Smooth muscle cell (in vitro differentiated cells): ENCODE results near the gene TNFAIP6. TPM values are rescaled to one million over a fixed set of nuclear protein-coding genes. Genes with fewer than 3 reads are reported as not detected.

Source experiments
- DNase-seq: peaks from one replicate; lab custom pipeline; 2025; ENCODE audit not compliant: unreplicated experiment; lab: John Stamatoyannopoulos, UW
- H2AFZ ChIP-seq: fragments of 200-600 bp; sonication (generic); 2 replicates; pipeline ENCODE4 v1.6.0; 2016; ENCODE audit warnings: antibody characterized with exemption, low read depth, mild to moderate bottlenecking
- H3F3A ChIP-seq: fragments of 200-600 bp; sonication (generic); 2 replicates; pipeline ENCODE4 v1.6.0; 2017; ENCODE audit warnings: antibody characterized with exemption, low read depth
- H3K27ac ChIP-seq: fragments of 200-600 bp; sonication (generic); 2 replicates; pipeline ENCODE4 v1.5.1; 2016; ENCODE audit warnings: low read depth, mild to moderate bottlenecking
- H3K27me3 ChIP-seq: fragments of 200-600 bp; sonication (generic); 2 replicates; pipeline ENCODE4 v1.6.1; 2016; ENCODE audit warnings: low read depth, mild to moderate bottlenecking
- H3K36me3 ChIP-seq: fragments of 200-600 bp; sonication (generic); 2 replicates; pipeline ENCODE4 v1.5.1; 2016; ENCODE audit warnings: low read depth
- H3K4me1 ChIP-seq: fragments of 200-600 bp; sonication (generic); 2 replicates; pipeline ENCODE4 v1.5.1; 2016; ENCODE audit warnings: low read depth
- H3K4me2 ChIP-seq: fragments of 200-600 bp; sonication (generic); 2 replicates; pipeline ENCODE4 v1.6.0; 2016; ENCODE audit warnings: mild to moderate bottlenecking
- H3K4me3 ChIP-seq: fragments of 200-600 bp; sonication (generic); 2 replicates; pipeline ENCODE4 v1.5.1; 2016; ENCODE audit warnings: mild to moderate bottlenecking
- H3K79me2 ChIP-seq: fragments of 200-600 bp; sonication (generic); 2 replicates; pipeline ENCODE4 v1.6.0; 2016; ENCODE audit warnings: low read depth, mild to moderate bottlenecking
- H3K9ac ChIP-seq: fragments of 200-600 bp; sonication (generic); 2 replicates; pipeline ENCODE4 v1.6.0; 2016; ENCODE audit warnings: low read depth
- H3K9me3 ChIP-seq: fragments of 200-600 bp; sonication (generic); replicated peaks from 2 replicates; pipeline ENCODE4 v1.5.1; 2016; ENCODE audit warnings: low read depth
- H4K20me1 ChIP-seq: fragments of 200-600 bp; sonication (generic); 2 replicates; pipeline ENCODE4 v1.6.0; 2016; ENCODE audit warnings: low read depth
- CTCF ChIP-seq: fragments of 200-600 bp; sonication (generic); IDR thresholded peaks from 2 replicates; pipeline ENCODE4 v1.5.1; 2017; ENCODE audit warnings: borderline replicate concordance, mild to moderate bottlenecking, antibody characterized with exemption; ENCODE audit not compliant: insufficient read depth, poor library complexity, severe bottlenecking
- WGBS: methylation state at CpG from one replicate; pipeline ENCODE4 v1.1.7; 2016; ENCODE audit warnings: low lambda C conversion rate; 5-methylcytosine and 5-hydroxymethylcytosine counted together
- polyA plus RNA-seq: library from polyadenylated mRNA; unstranded; fragments of >200 nt; fragmentation: Nextera tagmentation; extraction: Ambion mirVana; gene quantifications from 2 replicates; pipeline ENCODE4 v1.2.1, GENCODE V29; 2016
- total RNA-seq: library from RNA; depleted of rRNA; stranded (reverse); fragments of >200 nt; gene quantifications from 2 replicates; pipeline ENCODE4 v1.2.3, GENCODE V29; 2014

Gene TNFAIP6
- total and polyA plus RNA-seq, 2 experiments from 2014 or later: 38.2 to 38.4 TPM

DNA sequence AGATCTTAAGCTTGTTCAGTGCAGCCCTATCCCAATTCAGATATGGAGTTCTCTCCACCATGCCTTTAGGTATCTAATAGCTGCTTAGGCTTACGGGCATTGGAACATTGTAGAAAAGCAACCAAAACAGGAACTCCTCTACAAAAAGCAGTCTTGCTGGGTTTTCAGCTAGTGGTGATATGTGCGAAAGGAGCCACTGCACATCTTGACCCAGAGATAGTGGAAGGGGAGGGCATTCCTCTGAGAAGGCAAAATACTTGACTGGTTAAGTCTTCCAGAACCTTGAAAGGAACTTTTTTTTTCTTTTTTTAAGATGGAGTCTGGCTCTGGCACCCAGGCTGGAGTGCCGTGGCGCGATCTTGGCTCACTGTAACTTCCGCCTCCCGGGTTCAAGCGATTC, 2.6 kb upstream of the TNFAIP6 start:
- Histone ChIP-seq H3K27ac (no peak overlapping the region), H3K4me3 (no peak overlapping the region), H3K4me1 (peaks cover 6% of the 10 kb centered on the region), H3F3A (no peaks in the 10 kb centered on the region), H3K9ac (no peak overlapping the region), H3K27me3 (no peaks in the 10 kb centered on the region), H3K9me3 (no peaks in the 10 kb centered on the region), H4K20me1 (no peaks in the 10 kb centered on the region), H3K4me2 (no peak overlapping the region), H3K36me3 (no peaks in the 10 kb centered on the region), H2AFZ (no peak overlapping the region), H3K79me2 (peaks cover 20% of the 10 kb centered on the region)
- TF ChIP-seq CTCF: no peak
- no peak for DNase-seq
- 98% methylated on average over 8 of the region's 8 CpGs for WGBS

DNA sequence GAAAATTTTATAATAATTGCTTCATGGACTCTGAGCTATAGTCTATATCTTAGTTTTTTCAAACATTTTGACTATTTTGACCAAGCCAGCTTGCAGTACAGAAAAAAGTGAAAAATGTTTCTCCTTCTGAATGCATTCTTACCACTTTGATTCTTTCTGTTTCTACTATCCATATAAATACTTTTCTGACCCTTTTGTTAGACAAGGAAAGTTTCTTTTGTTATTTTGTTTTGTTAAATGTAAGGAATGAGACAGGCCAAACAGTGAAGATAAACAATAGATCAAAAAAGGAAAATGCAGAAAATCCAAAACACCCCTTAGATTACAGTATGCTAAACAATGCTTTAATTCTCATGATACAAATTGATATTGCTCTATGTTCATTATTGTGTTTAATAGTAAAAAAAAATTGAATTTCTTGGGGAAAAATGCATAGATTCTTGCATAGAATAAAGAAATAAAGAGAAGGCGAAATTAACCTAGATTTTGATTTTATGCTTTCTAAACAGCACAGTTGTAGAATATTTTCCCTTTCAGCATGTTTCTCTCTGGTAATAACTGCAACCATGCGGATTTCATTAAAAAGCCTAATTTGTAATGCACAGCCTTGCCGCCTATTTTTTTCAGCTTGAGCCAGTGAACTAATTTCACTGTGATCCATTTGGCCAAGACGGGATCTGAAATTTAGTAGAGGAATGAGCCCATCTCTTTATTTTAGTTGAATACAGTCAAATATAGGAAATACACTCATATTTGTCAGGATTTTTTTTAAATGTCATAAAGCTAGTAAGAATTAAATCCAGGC, 976 bp downstream of the TNFAIP6 start:
- Histone ChIP-seq H3K27me3 (no peaks in the 10 kb centered on the region), H3K9ac (peak overlapping the region; percentile 78), H2AFZ (no peak overlapping the region), H3K36me3 (no peaks in the 10 kb centered on the region), H4K20me1 (no peaks in the 10 kb centered on the region), H3K27ac (peak overlapping the region; percentile 88), H3K4me2 (peak overlapping the region; percentile 94), H3K79me2 (peaks cover 28% of the 10 kb centered on the region), H3K4me1 (peaks cover 6% of the 10 kb centered on the region), H3F3A (no peaks in the 10 kb centered on the region), H3K4me3 (peak overlapping the region; percentile 51), H3K9me3 (no peaks in the 10 kb centered on the region)
- no peak for DNase-seq
- TF ChIP-seq CTCF: no peak
- WGBS: 82% methylated on average over 4 of the region's 4 CpGs

DNA sequence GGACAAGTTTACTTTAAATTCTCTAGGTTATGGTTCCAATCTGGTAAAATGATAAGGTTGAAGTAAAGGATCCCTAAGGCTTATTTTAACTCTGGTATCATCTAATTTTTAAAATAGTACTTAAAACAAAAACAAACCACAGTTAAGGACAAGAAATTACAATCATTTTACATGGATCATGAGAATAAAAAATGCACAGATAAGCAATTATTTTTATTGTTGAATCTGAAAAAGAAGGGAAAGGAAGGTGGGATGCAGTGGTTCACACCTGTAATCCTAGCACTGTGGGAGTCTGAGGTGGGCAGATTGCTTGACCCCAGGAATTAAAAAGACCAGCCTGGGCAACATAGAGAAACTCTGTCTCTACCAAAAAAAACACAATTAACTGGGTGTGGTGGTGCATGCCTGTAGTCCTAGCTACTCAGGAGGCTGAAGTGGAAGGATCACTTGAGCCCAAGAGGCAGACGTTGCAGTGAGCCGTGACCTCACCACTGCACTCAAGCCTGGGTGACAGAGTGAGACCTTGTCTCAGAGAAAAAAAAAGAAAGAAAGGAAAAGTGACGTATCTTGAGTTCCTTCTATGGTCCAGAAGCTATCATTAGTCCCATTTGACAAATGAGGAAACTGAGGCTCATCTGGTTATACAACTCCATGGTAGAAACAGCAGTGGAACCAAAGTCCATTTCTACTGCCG, 2.5 kb downstream of the TNFAIP6 start:
- no peaks in the 10 kb centered on the region for H3K9me3 ChIP-seq
- no peaks in the 10 kb centered on the region for H3F3A ChIP-seq
- no peaks in the 10 kb centered on the region for H4K20me1 ChIP-seq
- H2AFZ ChIP-seq: no peak overlapping the region
- H3K4me1 ChIP-seq: peaks cover 6% of the 10 kb centered on the region
- no peak for DNase-seq
- H3K36me3 ChIP-seq: no peaks in the 10 kb centered on the region
- H3K4me3 ChIP-seq: no peak overlapping the region
- no peak for TF ChIP-seq CTCF
- H3K4me2 ChIP-seq: no peak overlapping the region
- no peaks in the 10 kb centered on the region for H3K27me3 ChIP-seq
- peaks cover 28% of the 10 kb centered on the region for H3K79me2 ChIP-seq
- H3K27ac ChIP-seq: no peak overlapping the region
- no peak overlapping the region for H3K9ac ChIP-seq
- WGBS: 94% methylated on average over 4 of the region's 4 CpGs
